GM21786 (cell line): ENCODE results near the gene OGFOD2.

Experiments used
- ATAC-seq: cut with Tn5 transposase; IDR thresholded peaks from one replicate; pipeline ENCODE4 v1.9.1; 2021; ENCODE audit not compliant: unreplicated experiment

The OGFOD2 gene

GRCh38 chr12:122976648-122976975, 1.6 kb downstream of the OGFOD2 start:
- ATAC-seq: no peak

- ATAC-seq: no peak
Observed at GRCh38 chr12:122977153-122977552, 2.1 kb downstream of the OGFOD2 start.

- no peak for ATAC-seq
Observed at GRCh38 chr12:122977655-122978392, 2.8 kb downstream of the OGFOD2 start.

- ATAC-seq: no peak
Observed at GRCh38 chr12:122978507-122978955, 3.5 kb downstream of the OGFOD2 start.

- no peak for ATAC-seq
Observed at GRCh38 chr12:122979001-122979907, 4.2 kb downstream of the OGFOD2 start.

- no peak for ATAC-seq
Observed at GRCh38 chr12:122979908-122980182, 4.8 kb downstream of the OGFOD2 start.

GRCh38 chr12:122980183-122981035, 5.4 kb downstream of the OGFOD2 start, which contains the start of gene ARL6IP4:
ARL6IP4 (plus strand) TSS chr12:122980681; CDS start chr12:122981140, 459 bp downstream.
- ATAC-seq: peak; percentile 48

- peak; percentile 23 for ATAC-seq
Observed at GRCh38 chr12:122981036-122981471, 6.0 kb downstream of the OGFOD2 start.

- no peak for ATAC-seq
Observed at GRCh38 chr12:122981587-122982476, 6.8 kb downstream of the OGFOD2 start.

GRCh38 chr12:122982477-122982815, 7.4 kb downstream of the OGFOD2 start:
- no peak for ATAC-seq

GRCh38 chr12:122982963-122983788, 8.1 kb downstream of the OGFOD2 start:
- ATAC-seq: no peak

GRCh38 chr12:122983789-122984515, 8.9 kb downstream of the OGFOD2 start:
- ATAC-seq: no peak

- ATAC-seq: no peak
Observed at GRCh38 chr12:122984612-122985337, 9.7 kb downstream of the OGFOD2 start.

- no peak for ATAC-seq
Observed at GRCh38 chr12:122985338-122986257, 10.6 kb downstream of the OGFOD2 start.

GRCh38 chr12:122986258-122986871, 11.3 kb downstream of the OGFOD2 start:
- no peak for ATAC-seq

GRCh38 chr12:122987086-122987951, 12.3 kb downstream of the OGFOD2 start:
- no peak for ATAC-seq
